Testis (tissue), 2 donors: ENCODE measurements around the gene YPEL2.

ENCODE experiments used
- CTCF ChIP-seq, 3 experiments: fragments of 450-650 bp in 2 of 3; fragments of 200-600 bp in 1 of 3; sonication (generic) in 1 of 3; IDR thresholded peaks; one replicate each; pipeline ENCODE4 v1.5.1; 2016 to 2019; ENCODE audit warnings: antibody characterized with exemption in 3 of 3, mild to moderate bottlenecking in 2 of 3, moderate library complexity in 1 of 3
- POLR2A ChIP-seq: fragments of 450-650 bp; IDR thresholded peaks from one replicate; pipeline ENCODE4 v1.6.1; 2017; ENCODE audit warnings: antibody characterized with exemption, mild to moderate bottlenecking, moderate library complexity

- no peak for TF ChIP-seq CTCF (IDR thresholded peaks at IDR 0.05)
- TF ChIP-seq POLR2A, result no peak
Observed at GRCh38 chr17:59371416-59372100, 40.1 kb downstream of the YPEL2 start.
